GM19099 (cell line): ENCODE data around the gene DRAM1.

Experiments
- POLR2A ChIP-seq: IDR thresholded peaks from 3 replicates; pipeline ENCODE4 v1.6.1; 2011; ENCODE audit warnings: low read depth; ENCODE audit not compliant: insufficient read length; ENCODE audit errors: extremely low read depth

DRAM1 gene

GRCh38 chr12:101941306-101942249, 64.2 kb downstream of the DRAM1 start:
- TF ChIP-seq POLR2A, result no peak

GRCh38 chr12:101942250-101942605, 64.8 kb downstream of the DRAM1 start:
- TF ChIP-seq POLR2A, result no peak

GRCh38 chr12:101945369-101946232, 68.2 kb downstream of the DRAM1 start:
- no peak for TF ChIP-seq POLR2A

GRCh38 chr12:101946233-101946611, 68.8 kb downstream of the DRAM1 start:
- no peak for TF ChIP-seq POLR2A

GRCh38 chr12:101947316-101947715, 69.9 kb downstream of the DRAM1 start:
- no peak for TF ChIP-seq POLR2A

- TF ChIP-seq POLR2A, result no peak
Observed at GRCh38 chr12:101948365-101948764, 71.0 kb downstream of the DRAM1 start.

- TF ChIP-seq POLR2A, result no peak
Observed at GRCh38 chr12:101951002-101951670, 73.8 kb downstream of the DRAM1 start.

- no peak for TF ChIP-seq POLR2A
Observed at GRCh38 chr12:101954113-101954512, 76.7 kb downstream of the DRAM1 start.

- no peak for TF ChIP-seq POLR2A
Observed at GRCh38 chr12:101954676-101955075, 77.3 kb downstream of the DRAM1 start.

GRCh38 chr12:101957252-101957959, 80.0 kb downstream of the DRAM1 start:
- no peak for TF ChIP-seq POLR2A

- TF ChIP-seq POLR2A, result no peak
Observed at GRCh38 chr12:101959607-101960006, 82.2 kb downstream of the DRAM1 start.

GRCh38 chr12:101962486-101962885, 85.1 kb downstream of the DRAM1 start:
- no peak for TF ChIP-seq POLR2A

GRCh38 chr12:101963697-101964096, 86.3 kb downstream of the DRAM1 start:
- no peak for TF ChIP-seq POLR2A

- no peak for TF ChIP-seq POLR2A
Observed at GRCh38 chr12:101966496-101966895, 89.1 kb downstream of the DRAM1 start.

- TF ChIP-seq POLR2A, result no peak
Observed at GRCh38 chr12:101967506-101967905, 90.1 kb downstream of the DRAM1 start.

GRCh38 chr12:101968770-101969169, 91.4 kb downstream of the DRAM1 start:
- no peak for TF ChIP-seq POLR2A
